HG02885 (cell line): ENCODE measurements around the gene MPZL2.
A peak's percentile ranks its signal among the peaks of the same experiment; 100 is the strongest.

Experiments
- ATAC-seq: cut with Tn5 transposase; IDR thresholded peaks from one replicate; pipeline ENCODE4 v1.9.1; 2021; ENCODE audit warnings: mild to moderate bottlenecking; ENCODE audit not compliant: unreplicated experiment, poor library complexity

MPZL2 gene

DNA sequence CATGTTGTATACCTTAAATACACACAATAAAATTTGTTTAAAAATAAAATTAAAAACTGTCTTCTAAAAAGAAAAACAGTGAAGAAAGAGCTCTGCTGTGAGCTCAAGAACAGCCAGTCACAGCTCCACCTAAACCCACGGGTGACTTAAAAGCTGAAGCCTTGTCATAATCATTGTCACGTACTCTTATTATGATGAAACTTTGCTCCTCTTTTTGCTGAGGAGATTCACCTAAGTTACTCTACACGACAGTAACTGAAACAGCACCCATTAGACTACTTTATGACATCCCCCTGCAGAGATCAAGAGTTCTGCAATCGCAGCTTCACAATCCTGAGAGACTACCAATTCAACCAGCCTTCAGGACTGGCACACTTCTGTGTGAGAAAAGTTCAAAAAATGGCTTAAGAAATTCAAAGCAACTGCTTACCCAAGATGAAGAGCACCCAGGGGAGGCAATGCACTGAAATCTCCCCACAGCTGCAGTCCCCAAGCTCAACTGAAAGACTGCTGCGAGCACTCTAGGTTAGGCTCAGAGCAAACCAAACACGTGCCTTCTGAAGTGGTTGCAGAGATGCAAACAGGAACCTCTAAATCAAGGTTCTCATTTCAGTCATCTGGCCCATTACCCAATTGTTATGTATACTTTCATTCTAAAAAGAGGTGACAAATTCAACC is 39.4 kb downstream of the MPZL2 start, which contains the start of gene JAML:
TSS of gene JAML (minus strand) at position 501 of the 678 bp plus-strand sequence. CDS start 10,145 bp downstream, outside the sequence.
- peak; percentile 51 for ATAC-seq

DNA sequence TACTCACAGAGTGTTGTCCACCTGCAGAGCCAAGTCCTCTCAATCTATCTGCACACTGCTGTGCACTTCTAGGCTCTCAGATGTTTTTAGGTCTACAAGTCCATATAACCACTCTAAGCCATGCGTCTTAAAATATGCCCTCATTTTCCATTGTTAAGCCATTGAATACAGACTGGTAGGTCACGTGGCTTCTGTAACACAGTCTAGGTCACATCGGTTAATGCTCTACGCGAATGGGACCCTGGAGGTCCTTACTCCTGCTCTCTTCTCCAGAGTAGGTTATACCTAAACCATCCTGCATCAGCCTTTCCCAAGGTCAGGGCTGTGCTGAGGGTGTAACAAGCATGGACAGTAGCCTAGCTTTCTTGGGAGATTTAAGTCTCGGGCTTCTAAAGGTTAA is 40.1 kb downstream of the MPZL2 start:
- ATAC-seq: no peak

DNA sequence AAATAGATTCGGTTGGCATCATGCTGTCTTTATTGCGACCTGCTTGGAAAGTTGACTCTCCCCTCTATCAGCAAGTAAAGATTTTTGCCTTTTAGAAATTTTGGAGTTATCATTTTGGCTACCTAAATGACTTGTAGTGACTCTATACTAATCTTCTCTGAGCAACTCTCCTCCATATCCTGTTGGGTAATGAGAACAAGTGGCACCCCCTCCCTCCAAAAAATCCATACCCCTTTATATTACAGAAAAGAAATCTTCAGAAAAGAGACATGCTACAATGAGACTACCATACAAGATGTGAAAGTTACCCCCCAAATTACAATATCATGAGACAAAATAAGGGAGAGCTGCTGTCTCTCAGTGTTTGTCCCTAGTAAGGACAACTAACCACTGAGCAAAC is 40.5 kb downstream of the MPZL2 start:
- no peak for ATAC-seq

DNA sequence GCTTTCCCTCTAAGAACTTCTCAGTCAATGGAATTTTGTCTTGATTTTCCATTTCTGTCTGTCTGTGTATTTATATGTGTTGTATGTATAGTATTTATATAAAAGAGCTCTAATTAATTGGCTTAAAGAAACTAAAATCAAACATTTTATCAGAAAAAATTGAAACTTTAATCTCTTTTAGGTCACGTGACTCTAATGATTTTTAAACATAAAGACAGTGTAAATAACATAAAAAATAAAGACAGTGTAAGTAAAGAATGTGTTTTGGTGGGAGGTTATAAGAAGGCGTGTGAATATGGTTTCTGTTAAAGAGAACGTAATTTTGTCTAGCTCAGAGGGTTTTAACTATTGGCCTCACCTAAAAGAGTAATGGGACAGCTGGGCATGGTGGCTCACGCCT is 41.7 kb downstream of the MPZL2 start:
- ATAC-seq: no peak

DNA sequence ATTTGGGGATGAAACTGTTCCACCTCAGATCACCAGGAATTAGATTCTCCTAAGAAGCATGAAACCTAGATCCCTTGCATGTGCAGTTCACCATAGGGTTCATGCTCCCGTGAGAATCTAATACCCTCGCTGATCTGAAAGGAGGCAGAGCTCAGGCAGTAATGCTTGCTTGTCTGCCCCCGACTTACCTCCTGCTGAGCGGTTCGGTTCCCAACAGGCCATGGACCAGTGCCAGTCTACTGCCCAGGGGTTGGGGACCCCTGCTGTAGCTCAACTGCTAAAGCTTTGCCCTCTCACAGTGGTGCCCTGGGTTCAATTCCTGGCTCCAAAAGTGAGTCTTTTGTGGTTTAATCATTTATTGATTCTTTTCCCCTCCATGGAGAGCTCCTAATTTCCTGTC is 42.7 kb downstream of the MPZL2 start:
- no peak for ATAC-seq

DNA sequence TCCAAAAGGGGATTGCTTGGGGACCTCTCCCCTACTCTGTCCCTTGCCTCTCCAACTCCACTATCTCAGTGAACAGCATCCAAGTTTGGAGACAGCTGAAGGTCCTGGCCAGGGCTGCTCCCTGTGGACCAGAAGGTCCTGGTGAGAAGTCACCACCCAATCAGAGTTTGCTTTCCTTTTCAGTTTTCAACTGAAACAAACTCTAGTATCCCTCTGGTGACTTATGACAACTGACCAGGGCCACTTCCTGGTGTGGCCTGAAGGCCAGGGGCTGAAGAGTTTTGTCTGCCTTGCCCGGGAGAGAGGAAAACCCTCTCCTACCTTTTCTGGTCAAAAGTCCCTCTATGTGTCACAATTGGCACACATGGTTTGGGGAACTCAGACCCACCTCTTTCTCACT is 44.4 kb downstream of the MPZL2 start:
- no peak for ATAC-seq

DNA sequence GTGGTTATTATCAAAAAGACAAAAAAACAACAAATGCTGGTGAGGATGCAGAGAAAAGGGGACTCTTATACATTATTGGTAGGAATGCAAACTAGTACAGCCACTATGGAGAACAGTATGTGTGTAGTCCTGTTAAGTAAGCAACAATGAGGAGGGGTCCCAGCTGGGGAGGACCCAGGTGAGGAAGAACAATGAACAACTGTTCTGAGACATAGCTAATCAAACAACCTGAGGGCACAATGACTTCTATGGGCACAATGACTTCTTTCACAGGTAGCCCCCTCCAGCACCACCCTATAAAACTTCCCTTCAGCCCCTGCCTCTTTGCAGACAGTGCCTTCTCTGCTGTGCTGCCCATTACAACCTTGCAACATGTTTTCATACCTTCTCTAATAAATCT is 44.9 kb downstream of the MPZL2 start:
- ATAC-seq: no peak

DNA sequence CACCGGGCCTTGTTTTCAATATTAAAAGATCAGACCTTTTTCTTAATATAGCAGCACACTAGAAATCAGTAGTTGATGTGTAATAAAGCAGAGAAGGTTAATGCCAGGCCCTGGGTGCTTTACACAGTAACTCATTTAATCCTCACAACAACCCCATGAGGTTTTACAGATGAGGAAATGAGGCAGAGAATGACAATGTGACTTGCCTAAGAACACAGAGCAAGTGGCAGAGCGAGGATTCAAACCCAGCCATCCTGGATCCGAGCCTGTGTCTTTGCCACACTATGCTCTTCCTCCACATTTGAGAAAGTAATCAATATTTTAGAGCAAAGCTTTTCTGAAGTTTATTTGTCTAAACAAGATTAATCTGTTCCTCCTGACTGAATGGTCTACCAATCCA is 46.5 kb downstream of the MPZL2 start:
- ATAC-seq: no peak

DNA sequence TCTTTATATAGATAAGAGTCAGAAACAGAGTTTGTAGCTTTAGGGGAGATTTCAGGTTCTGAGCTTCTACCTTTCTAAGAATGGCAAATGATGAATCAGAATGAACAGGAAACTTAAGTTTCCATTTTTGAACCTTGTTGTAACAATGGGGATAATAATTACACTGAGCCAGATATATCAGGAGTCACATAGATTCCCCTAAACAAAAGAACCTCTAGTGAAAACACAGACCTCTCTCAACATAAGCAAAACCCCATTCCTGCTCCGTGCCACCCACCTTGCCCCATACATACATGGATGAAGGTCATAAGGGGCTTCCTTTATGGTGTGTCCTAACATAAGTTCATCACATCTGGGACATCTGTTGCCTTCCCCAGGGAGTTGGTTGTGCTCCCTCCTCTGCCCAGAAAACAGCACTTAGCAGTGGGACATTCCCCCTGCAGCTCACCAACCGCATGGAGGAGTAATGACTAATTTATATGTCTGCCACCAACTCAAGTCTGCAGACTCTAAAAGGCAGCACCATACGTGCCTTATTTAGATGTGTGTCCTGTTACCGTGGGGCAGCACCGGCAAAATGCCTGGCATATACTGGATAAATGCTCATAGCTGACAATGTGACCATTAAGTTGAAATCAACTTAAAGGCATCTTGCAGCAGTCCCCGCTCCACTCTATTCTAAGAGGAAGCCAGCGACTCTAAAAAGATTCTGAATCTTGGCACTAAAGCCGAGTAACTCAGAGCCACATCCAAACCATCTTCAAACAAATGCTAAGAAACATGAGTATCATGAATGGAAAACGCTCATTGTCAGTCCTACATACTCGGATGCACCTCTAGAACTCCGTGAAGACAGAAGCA is 47.2 kb downstream of the MPZL2 start:
- peak; percentile 51 for ATAC-seq

DNA sequence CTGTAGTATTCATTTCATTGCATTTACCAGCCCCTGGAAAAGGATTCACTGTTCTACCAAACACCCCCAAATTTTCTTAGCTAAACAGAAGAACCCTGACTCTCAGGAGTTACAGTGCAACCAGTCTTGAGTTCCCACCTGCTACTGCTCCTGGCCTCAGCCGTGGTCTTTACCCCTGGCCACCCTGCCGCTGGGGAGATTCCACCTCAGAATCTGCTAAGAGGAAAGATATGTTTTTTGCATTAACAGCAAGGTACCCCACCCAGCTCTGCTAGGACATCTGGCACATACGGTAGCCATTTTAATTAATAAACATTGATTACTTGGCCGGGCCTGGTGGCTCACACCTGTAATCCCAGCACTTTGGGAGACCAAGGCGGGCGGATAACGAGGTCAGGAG is 48.3 kb downstream of the MPZL2 start:
- ATAC-seq: no peak

DNA sequence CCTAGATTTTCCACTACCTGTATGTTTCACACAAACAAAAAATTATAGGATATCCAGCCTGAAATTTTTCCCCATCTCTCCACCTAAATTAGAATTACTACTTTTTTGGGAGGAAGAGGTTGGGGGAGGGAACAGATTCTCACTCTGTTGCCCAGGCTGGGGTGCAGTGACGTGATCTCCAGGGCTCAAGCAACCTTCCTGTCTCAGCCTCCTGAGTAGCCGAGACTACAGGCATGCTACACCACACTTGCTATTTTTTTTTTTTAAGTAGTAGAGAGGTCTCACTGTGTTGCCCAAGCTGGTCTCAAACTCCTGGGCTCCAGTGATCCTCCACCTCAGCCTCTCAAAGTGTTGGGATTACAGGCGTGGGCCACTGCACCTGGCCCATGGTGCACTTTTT is 48.8 kb downstream of the MPZL2 start:
- no peak for ATAC-seq

DNA sequence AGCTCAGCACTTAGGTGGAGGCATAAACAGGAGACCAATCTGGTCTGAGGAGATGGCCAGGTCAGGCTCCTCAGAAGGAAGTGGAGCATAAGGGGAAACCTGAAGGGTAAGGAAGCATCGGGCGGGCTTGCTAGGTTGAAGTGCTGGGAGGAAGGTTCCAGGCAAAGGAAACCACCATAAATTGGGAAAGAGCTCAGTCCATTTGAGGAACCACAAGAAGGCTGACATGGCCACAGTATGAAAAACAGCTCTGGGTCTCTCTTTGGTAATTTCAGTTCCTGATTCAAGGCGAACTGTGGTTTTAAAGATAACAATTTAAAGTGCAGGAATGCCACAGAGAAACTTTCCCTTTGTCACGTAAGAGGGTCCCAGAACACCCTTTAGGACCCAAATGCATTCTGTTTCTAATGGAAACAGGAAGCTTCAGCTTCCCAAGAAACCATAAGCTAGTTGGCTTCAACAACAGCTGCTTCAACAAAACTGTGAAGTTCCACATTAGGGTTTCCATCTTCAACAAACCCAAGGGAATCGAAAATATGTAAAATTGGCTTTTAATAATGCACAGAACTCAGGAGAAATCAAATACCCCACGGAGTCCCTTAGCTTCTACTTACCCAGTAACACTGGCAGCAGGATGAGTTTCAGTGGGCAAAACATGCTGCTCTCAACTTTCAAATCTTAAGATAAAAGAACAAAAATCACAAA is 49.7 kb downstream of the MPZL2 start:
- ATAC-seq: no peak

DNA sequence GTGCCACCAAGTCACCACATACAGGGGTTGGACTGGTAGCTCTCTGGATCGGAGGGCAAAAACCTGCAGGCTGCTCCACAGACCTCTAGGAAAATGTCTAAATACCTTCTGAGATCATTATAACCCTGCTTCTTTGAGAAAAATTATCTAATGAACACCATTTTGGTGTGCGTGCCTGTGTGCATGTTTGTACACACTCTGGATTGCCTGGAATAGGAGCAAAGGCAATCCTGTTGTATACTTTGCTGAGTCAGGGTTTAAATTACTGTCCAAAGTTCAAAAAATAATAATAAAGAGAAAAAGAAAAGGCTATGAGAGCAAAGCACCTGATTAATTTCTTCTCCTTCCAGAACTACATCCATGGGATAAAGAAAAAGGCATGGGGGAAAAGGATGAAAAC is 50.3 kb downstream of the MPZL2 start:
- no peak for ATAC-seq

DNA sequence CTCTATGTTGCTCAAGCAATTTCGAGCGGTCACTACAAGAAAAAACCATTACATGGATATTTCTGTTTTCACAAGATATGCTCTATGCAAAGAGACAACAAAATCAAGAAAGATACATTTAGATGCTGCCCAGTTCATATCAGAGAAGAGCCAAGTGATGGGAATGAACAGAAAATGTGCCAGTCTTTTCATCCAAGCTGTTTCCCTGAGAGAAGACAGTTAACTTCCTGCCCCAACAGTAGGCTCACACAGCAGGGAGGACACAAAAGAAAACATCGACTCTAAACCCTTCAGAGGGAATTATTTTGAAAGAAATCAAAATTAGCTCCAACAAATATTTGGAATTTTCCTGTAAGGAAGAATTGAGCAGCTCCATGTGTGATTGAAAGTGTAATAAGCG is 50.9 kb downstream of the MPZL2 start:
- no peak for ATAC-seq

DNA sequence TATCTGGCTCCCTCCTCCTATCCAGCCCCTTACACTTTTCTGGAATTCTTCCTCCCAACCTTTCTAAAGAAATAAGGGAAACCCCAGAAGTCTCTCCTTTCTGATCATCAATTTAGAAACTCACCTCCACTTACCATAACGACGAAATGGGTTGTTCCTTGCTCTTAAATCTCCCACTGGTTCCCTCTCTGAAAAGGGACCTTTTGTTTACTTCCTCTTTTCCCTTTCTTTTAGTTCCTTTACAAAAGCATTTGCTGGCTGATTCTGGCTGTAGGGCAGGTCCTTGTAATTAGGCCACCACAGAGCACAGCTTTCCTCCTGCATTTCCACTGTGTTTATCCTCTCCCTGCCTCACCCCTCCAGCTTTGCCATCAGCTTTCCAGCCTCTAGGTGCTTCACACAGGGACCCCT is 51.3 kb downstream of the MPZL2 start:
- no peak for ATAC-seq

DNA sequence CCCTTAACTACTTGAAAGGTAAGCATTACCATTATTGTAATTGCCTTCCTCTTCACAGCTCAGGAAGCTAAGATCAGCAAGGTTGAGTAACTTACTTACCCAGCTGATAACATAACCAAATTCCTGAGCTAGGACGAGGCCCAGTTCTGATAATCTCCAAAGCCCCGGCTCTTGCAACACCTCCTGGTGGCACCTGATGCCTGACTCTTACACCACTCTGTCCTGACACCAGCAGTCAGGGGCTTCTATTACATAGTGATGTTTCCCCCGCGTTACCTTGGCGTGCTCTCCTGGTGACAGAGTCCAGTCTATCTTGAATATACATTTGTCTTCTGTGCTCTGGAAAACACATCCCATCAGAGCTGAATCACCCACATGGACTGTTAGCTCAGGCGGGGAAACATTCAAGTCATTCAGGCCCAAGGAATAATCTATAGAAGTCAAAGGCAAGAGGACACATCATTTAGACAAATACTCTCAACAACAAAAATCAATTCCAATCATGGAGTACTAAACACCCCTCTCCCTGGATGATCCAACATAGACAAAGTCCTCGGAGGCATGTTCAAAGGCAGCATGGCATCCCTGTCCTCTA is 51.9 kb downstream of the MPZL2 start:
- ATAC-seq: no peak

DNA sequence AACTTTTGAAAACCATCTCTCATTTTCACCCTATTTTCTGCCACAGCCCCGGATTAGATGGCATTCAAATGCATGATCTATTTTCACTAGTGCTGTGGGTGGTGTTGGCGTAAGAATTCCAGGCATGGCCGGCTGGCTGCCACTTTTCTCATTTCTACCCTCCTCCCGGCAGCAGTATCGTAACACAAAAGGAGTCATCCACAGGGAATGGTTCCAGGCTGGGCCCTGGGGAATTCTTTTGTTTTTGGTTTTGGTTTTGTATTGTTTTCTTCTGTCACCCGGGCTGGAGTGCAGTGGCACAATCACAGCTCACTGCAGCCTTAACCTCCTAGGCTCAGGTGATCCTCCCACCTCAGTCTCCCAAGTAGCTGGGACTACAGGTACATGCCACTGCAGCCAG is 53.1 kb downstream of the MPZL2 start:
- no peak for ATAC-seq

DNA sequence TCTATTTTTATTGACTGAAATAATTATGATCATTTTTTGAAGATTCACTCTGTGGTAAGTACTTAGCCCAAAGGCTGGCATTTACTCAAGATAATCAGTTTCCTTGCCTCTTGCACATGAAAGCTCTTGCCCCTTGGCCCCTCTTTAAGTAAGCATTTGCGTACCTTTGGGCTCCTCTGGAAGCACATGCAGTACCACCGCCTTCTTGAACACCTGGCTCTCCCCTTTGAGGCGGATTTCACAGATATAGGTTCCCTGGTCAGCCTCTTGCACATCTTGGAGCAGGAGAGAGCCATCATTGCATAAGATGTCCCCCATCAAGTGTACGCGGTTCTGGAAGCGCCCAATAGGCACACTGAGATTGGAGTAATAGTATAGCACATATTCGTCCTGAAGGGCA is 53.8 kb downstream of the MPZL2 start:
- ATAC-seq: no peak

DNA sequence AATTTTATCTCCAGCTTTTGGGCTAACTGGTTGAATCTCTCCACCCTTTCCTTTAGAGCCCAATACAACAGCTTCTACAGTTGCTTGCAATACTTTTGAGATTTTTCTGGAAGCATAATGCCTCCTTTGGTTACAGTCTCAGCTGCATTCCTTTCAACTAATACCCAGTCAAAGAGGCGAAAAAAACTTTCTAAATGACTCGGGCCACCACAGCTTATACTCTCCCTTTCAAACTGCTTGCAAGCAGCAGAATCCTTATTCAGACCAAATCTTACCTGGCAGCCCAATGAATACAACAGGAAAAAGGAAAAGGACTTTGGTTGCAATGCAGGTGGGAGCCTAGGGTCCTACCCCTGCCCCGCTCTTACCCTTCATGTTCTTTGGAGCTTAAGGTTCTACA is 55.1 kb downstream of the MPZL2 start:
- ATAC-seq: no peak

DNA sequence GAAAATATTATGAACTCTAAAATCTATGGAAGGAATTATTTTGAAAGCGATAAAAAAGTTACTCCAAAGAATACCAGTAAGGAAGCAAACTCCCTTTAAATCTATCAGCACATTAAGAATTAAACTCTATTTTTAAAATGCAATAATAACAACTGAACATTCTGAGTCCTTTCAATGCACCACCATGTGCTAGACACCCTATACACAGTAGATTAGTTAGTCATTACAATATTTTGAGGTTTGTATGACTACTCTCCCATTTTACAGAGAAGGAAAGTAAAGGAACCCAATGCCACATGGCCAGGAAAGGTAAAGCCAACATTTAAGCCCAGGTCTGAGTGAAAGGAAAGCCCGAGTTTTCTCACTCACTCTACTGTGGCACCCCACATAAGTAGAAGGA is 57.0 kb downstream of the MPZL2 start:
- ATAC-seq: no peak
